HG02571 (cell line): ENCODE data around the gene RNF215.

ENCODE experiments used
- ATAC-seq: cut with Tn5 transposase; IDR thresholded peaks from one replicate; pipeline ENCODE4 v1.9.1; 2021; ENCODE audit warnings: mild to moderate bottlenecking, moderate library complexity; ENCODE audit not compliant: unreplicated experiment

The RNF215 gene

GRCh38 chr22:30334646-30335045, 52.6 kb downstream of the RNF215 start:
- ATAC-seq, result no peak

DNA sequence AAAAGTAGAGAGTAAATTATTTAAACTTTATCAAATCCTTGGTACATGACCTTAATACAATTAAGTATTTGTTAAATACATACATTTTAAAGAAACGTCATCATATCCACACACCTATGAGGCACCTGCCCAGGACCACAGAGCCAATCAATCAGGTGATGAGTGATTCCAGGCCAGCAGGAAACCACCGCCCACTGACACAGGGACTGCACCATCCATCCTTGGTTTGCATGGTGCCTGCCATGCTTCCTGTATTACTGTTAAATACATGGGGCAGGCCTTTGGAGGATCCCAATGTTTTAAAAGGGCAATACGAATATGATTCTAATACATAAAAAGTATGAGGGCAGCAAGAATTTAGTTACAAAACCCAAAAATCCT, 53.5 kb downstream of the RNF215 start:
- ATAC-seq, result no peak

- no peak for ATAC-seq
Observed at GRCh38 chr22:30332994-30333706, 54.1 kb downstream of the RNF215 start.

DNA sequence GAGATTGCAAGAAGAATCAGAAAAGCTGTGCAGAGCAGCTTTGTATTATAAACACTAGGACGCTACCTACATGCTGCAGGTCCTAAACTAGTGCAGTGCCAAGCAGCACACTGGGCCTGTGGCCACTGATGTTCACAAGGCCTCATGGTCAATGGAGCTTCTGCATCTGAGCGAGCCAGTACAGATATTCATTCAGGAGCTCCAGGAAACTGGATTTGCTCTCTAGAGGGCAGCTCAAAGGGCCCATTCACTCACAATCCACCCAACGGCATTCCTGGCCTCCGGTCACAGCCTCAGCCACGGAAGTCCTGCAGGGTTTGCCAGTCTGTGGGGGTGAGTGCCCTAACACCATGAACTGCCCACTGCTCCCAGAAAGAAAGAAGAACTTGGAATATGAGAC, 54.7 kb downstream of the RNF215 start:
- no peak for ATAC-seq
